Prostate gland (tissue), 2 donors: ENCODE measurements around the gene TMSB4X.

ENCODE experiments used
- POLR2A ChIP-seq: fragments of 450-650 bp; IDR thresholded peaks from one replicate; pipeline ENCODE4 v1.6.1; 2016; ENCODE audit warnings: antibody characterized with exemption, mild to moderate bottlenecking
- POLR2AphosphoS5 ChIP-seq: sonication (generic); formaldehyde crosslinking; IDR thresholded peaks from one replicate; pipeline ENCODE4 v1.6.1; 2017; ENCODE audit warnings: antibody characterized with exemption
- TF ChIP-seq, protein P1 (sequence below), 4 experiments: fragments of 200-600 bp in 2 of 4; fragments of 450-650 bp in 2 of 4; sonication (generic) in 2 of 4; IDR thresholded peaks; 1 replicate in 3 of 4; 2 replicates in 1 of 4; pipeline ENCODE4 v1.5.1; 2016 to 2019; ENCODE audit warnings: antibody characterized with exemption in 4 of 4, mild to moderate bottlenecking in 2 of 4, moderate library complexity in 2 of 4

- TF ChIP-seq, protein P1, sequence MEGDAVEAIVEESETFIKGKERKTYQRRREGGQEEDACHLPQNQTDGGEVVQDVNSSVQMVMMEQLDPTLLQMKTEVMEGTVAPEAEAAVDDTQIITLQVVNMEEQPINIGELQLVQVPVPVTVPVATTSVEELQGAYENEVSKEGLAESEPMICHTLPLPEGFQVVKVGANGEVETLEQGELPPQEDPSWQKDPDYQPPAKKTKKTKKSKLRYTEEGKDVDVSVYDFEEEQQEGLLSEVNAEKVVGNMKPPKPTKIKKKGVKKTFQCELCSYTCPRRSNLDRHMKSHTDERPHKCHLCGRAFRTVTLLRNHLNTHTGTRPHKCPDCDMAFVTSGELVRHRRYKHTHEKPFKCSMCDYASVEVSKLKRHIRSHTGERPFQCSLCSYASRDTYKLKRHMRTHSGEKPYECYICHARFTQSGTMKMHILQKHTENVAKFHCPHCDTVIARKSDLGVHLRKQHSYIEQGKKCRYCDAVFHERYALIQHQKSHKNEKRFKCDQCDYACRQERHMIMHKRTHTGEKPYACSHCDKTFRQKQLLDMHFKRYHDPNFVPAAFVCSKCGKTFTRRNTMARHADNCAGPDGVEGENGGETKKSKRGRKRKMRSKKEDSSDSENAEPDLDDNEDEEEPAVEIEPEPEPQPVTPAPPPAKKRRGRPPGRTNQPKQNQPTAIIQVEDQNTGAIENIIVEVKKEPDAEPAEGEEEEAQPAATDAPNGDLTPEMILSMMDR (IDR thresholded peaks at IDR 0.05), result no peak
- TF ChIP-seq POLR2A (no peak), POLR2AphosphoS5 (no peak)
Measured at GRCh38 chrX:12975670-12975965, 708 bp downstream of the TMSB4X start.
